Neutrophil (primary cell): ENCODE data around the gene SGMS1.

Experiments
- H3K27ac ChIP-seq: fragments of 200-600 bp; sonication (generic); 2 replicates; pipeline ENCODE4 v1.5.1; 2016; ENCODE audit warnings: mild to moderate bottlenecking, moderate library complexity
- H3K27me3 ChIP-seq: fragments of 200-600 bp; sonication (generic); 2 replicates; pipeline ENCODE4 v1.6.0; 2016; ENCODE audit warnings: mild to moderate bottlenecking
- H3K36me3 ChIP-seq: fragments of 200-600 bp; sonication (generic); 2 replicates; pipeline ENCODE4 v1.5.1; 2017
- H3K4me1 ChIP-seq, 2 experiments: fragments of 200-600 bp in 1 of 2; sonication (generic) in 1 of 2; 1 replicate in 1 of 2; 2 replicates in 1 of 2; pipeline versions ENCODE4 v1.5.1 to v1.6.1; 2013 to 2016; ENCODE audit warnings: low read depth in 1 of 2, low read length in 1 of 2, mild to moderate bottlenecking in 1 of 2, moderate library complexity in 1 of 2; ENCODE audit not compliant: control insufficient read depth in 1 of 2, insufficient read depth in 1 of 2
- H3K4me3 ChIP-seq, 2 experiments: fragments of 200-600 bp in 1 of 2; sonication (generic) in 1 of 2; 1 replicate in 1 of 2; 2 replicates in 1 of 2; pipeline ENCODE4 v1.5.1; 2013 to 2016; ENCODE audit warnings: low read depth in 1 of 2, low read length in 1 of 2, mild to moderate bottlenecking in 1 of 2, moderate library complexity in 1 of 2
- H3K9me3 ChIP-seq: fragments of 200-600 bp; sonication (generic); 2 replicates; pipeline ENCODE4 v1.5.1; 2016
- TF ChIP-seq, protein P1 (sequence below): fragments of 200-600 bp; sonication (generic); IDR thresholded peaks from 2 replicates; pipeline ENCODE4 v1.5.1; 2016; ENCODE audit warnings: antibody characterized with exemption

Gene SGMS1

GRCh38 chr10:50523357-50523756 lies 100.4 kb downstream of the SGMS1 start:
- Histone ChIP-seq H3K9me3 (no peaks in the 10 kb centered on the region), H3K27me3 (no peaks in the 10 kb centered on the region), H3K27ac (no peak overlapping the region), H3K36me3 (peaks cover 5% of the 10 kb centered on the region), H3K4me3 (no peak overlapping the region), H3K4me1 (no peaks in the 10 kb centered on the region)
- TF ChIP-seq, protein P1, sequence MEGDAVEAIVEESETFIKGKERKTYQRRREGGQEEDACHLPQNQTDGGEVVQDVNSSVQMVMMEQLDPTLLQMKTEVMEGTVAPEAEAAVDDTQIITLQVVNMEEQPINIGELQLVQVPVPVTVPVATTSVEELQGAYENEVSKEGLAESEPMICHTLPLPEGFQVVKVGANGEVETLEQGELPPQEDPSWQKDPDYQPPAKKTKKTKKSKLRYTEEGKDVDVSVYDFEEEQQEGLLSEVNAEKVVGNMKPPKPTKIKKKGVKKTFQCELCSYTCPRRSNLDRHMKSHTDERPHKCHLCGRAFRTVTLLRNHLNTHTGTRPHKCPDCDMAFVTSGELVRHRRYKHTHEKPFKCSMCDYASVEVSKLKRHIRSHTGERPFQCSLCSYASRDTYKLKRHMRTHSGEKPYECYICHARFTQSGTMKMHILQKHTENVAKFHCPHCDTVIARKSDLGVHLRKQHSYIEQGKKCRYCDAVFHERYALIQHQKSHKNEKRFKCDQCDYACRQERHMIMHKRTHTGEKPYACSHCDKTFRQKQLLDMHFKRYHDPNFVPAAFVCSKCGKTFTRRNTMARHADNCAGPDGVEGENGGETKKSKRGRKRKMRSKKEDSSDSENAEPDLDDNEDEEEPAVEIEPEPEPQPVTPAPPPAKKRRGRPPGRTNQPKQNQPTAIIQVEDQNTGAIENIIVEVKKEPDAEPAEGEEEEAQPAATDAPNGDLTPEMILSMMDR, result no peak

DNA sequence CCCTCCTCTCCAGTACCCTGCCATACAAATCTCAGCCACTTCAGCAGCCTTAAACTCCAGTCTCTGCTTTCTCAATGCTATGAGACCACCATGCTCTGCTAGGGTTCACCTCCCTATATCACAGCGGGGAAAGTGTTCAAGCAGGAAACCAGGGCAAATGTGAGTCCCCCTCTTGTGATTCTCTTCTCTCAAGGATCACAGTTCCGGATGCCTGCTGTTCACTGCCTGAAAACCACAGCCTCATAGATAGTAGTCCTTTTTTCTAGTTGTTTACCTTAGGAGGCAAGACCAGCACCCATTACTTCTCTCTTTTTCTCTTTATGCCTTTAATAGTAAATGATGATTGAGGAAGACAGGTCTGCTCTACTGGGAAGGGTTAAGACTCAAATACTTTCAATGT lies 100.8 kb downstream of the SGMS1 start:
- Histone ChIP-seq H3K4me3 (no peak overlapping the region), H3K36me3 (peaks cover 5% of the 10 kb centered on the region), H3K27me3 (no peaks in the 10 kb centered on the region), H3K4me1 (no peaks in the 10 kb centered on the region), H3K9me3 (no peaks in the 10 kb centered on the region), H3K27ac (no peak overlapping the region)
- TF ChIP-seq, protein P1, result no peak

- Histone ChIP-seq H3K27ac (no peak overlapping the region), H3K4me3 (no peak overlapping the region), H3K4me1 (no peaks in the 10 kb centered on the region), H3K9me3 (no peaks in the 10 kb centered on the region), H3K27me3 (no peaks in the 10 kb centered on the region), H3K36me3 (peaks cover 5% of the 10 kb centered on the region)
- TF ChIP-seq, protein P1, result no peak
Observed at GRCh38 chr10:50520115-50520514, 103.6 kb downstream of the SGMS1 start.

- H3K27ac ChIP-seq, result no peak overlapping the region
- H3K9me3 ChIP-seq, result no peaks in the 10 kb centered on the region
- H3K4me3 ChIP-seq, result no peak overlapping the region
- H3K27me3 ChIP-seq, result no peaks in the 10 kb centered on the region
- no peaks in the 10 kb centered on the region for H3K4me1 ChIP-seq
- TF ChIP-seq, protein P1, result no peak
- H3K36me3 ChIP-seq, result peaks cover 5% of the 10 kb centered on the region
Observed at GRCh38 chr10:50517626-50518025, 106.1 kb downstream of the SGMS1 start.

DNA sequence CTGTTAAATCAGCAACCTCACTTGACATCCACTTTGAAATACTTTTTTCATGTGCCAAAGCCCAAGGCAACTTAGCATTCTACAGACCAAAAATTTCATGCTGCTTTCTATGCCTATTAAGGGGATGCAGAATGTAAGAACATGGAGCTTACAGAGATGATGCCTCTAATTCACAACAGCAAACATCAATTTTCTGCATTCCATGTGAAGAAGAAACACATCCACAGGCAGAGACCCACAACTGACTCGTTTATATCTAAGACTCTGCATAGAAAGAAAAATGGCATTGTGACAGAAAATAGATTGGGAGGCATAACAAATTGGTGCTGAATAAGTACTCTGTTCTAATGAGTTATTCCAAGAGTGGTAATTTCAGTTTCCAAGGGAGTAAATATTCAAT lies 107.6 kb downstream of the SGMS1 start:
- Histone ChIP-seq H3K36me3 (peaks cover 5% of the 10 kb centered on the region), H3K9me3 (no peaks in the 10 kb centered on the region), H3K4me3 (no peak overlapping the region), H3K27ac (no peak overlapping the region), H3K4me1 (no peaks in the 10 kb centered on the region), H3K27me3 (no peaks in the 10 kb centered on the region)
- TF ChIP-seq, protein P1, result no peak

GRCh38 chr10:50515420-50515819 lies 108.3 kb downstream of the SGMS1 start:
- no peaks in the 10 kb centered on the region for H3K9me3 ChIP-seq
- TF ChIP-seq, protein P1, result no peak
- no peaks in the 10 kb centered on the region for H3K4me1 ChIP-seq
- peaks cover 5% of the 10 kb centered on the region for H3K36me3 ChIP-seq
- no peak overlapping the region for H3K27ac ChIP-seq
- H3K4me3 ChIP-seq, result no peak overlapping the region
- no peaks in the 10 kb centered on the region for H3K27me3 ChIP-seq
